ENCODE data around the gene RPGRIP1L.

DNA sequence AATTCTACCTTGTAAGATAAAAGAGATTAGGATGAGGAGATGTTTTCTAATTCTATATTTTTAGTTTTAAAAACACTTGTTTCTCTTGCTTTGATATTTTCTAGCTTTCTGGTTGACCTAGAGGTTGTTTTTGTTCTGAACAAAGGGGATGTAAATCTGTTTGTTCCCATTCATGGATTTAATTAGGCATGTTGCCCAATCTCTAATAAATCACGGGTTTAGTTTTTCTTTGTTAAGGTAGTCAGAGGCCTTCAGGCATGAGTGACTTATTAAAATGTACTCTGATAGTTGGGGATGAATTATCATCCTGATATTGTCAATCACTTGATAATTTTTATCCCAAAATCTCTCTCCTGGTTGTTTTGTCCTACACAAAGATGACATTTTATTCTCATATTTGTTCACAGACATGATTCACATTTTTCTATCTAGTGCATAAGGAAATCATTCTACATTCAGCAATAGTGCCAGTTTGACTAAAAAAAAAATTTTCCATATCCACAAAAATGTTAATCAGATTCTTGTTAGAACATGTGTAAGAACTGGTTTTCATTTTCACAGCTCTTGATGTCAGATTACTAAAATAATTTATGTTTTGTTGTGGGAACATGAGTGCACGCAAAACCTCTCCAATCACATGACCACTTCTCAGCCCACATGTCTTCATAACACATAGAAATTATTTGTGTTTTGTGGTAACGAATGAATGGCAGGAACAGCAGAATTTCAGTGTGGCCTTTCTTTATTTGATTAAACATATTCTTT lies 105.0 kb downstream of the RPGRIP1L start:
- TF ChIP-seq TAF1 (IDR thresholded peaks at IDR 0.05; ENCODE audit: low read depth, low read length) (no peak), EZH2 (IDR thresholded peaks at IDR 0.05; ENCODE audit: low read depth, low read length, severe bottlenecking) (no peak), BCL11A (IDR thresholded peaks at IDR 0.05; ENCODE audit: low read depth in 2 of 2, low read length in 2 of 2) (no peak), RAD21 (IDR thresholded peaks at IDR 0.05 in 1 of 2, conservative IDR thresholded peaks at IDR 0.05 in 1 of 2; ENCODE audit: low read depth in 2 of 2, low read length in 2 of 2) (no peak), TEAD4 (IDR thresholded peaks at IDR 0.05; ENCODE audit: low read depth, low read length) (no peak), TCF12 (IDR thresholded peaks at IDR 0.05; ENCODE audit: low read depth, low read length) (no peak)

Data from H1 (cell line).